ENCODE measurements around the gene E4F1. TPM values are rescaled to one million over a fixed set of nuclear protein-coding genes. Genes with fewer than 3 reads are reported as not detected.

The E4F1 gene
- total and polyA plus RNA-seq, 9 of the 15 experiments (the other 6 are each of a cell fraction or from before 2014, with no cell fraction given) = 0.48 to 94.9 (median 20.4) TPM

GRCh38 chr16:2251296-2252111 is 28.1 kb downstream of the E4F1 start, which contains the start of gene ECI1 (continued):
- TF ChIP-seq JUND (IDR thresholded peaks at IDR 0.05; ENCODE audit: borderline replicate concordance, low read depth, low read length) (peak; percentile 35; the same call in 1 of the 2 replicates), JUND (tag; IDR thresholded peaks at IDR 0.05; ENCODE audit: borderline replicate concordance, low read depth, low read length) (no peak; the same call in 2 of the 3 replicates), RUNX1 (IDR thresholded peaks at IDR 0.05; ENCODE audit: low read depth) (peak; percentile 86; the same call in 1 of the 2 replicates), HLTF (IDR thresholded peaks at IDR 0.05) (peak; percentile 48; the same call in 1 of the 2 replicates), KDM4B (IDR thresholded peaks at IDR 0.05; ENCODE audit: borderline replicate concordance in 2 of 2, low read depth in 1 of 2) (peak in 1 of 2 experiments; percentile 66; a peak in 1 of 4 replicates), TARDBP (IDR thresholded peaks at IDR 0.05) (peak; percentile 87), SMAD4 (CRISPR knock-in tag; conservative IDR thresholded peaks at IDR 0.05) (peak; percentile 44; the same call in 1 of the 2 replicates), ZNF695 (CRISPR knock-in tag; IDR thresholded peaks at IDR 0.05) (no peak), SIN3A (IDR thresholded peaks at IDR 0.05; ENCODE audit: borderline replicate concordance in 2 of 2, control insufficient read depth in 1 of 2, low read depth in 2 of 2, low read length in 2 of 2) (peak; percentile 57 to 61; a peak in 2 of 4 replicates), VEZF1 (CRISPR knock-in tag; IDR thresholded peaks at IDR 0.05) (peak; percentile 96), ZNF24 (IDR thresholded peaks at IDR 0.05) (0 out of 2 replicates have a peak, but pooled peaks have one; percentile 28), TCF3 (CRISPR knock-in tag; IDR thresholded peaks at IDR 0.05) (peak; percentile 30; the same call in 1 of the 2 replicates), RB1 (IDR thresholded peaks at IDR 0.05; ENCODE audit: low read depth) (peak; percentile 97), ARID4B (CRISPR knock-in tag; IDR thresholded peaks at IDR 0.05) (peak; percentile 38; the same call in 1 of the 2 replicates), PTBP1 (IDR thresholded peaks at IDR 0.05; ENCODE audit: low read depth, low read length) (peak; percentile 69; the same call in 1 of the 2 replicates), TGIF2 (CRISPR knock-in tag; IDR thresholded peaks at IDR 0.05) (no peak), E2F1 (CRISPR knock-in tag; IDR thresholded peaks at IDR 0.05) (peak; percentile 60; the same call in 1 of the 2 replicates), POLR2AphosphoS5 (IDR thresholded peaks at IDR 0.05; ENCODE audit: control insufficient read depth, insufficient read depth, low read depth, low read length) (peak; percentile 91), BHLHE40 (IDR thresholded peaks at IDR 0.05; ENCODE audit: low read length) (peak; percentile 44; the same call in 1 of the 2 replicates), XRCC5 (IDR thresholded peaks at IDR 0.05; ENCODE audit: low read depth, low read length) (0 out of 2 replicates have a peak, but pooled peaks have one; percentile 85)

All from K562 (cell line).